Measurements from ENCODE around the gene KCNQ1.

- TF ChIP-seq CTCF (IDR thresholded peaks at IDR 0.05): no peak
- no peak for TF ChIP-seq REST (IDR thresholded peaks at IDR 0.05; ENCODE audit: low read depth, low read length)
- no peak for TF ChIP-seq NRF1 (IDR thresholded peaks at IDR 0.05; ENCODE audit: low read depth, low read length)
- no peak for TF ChIP-seq SMC3 (IDR thresholded peaks at IDR 0.05; ENCODE audit: low read depth, low read length)
Measured at GRCh38 chr11:2833716-2834502, 389.1 kb downstream of the KCNQ1 start.

All from SK-N-SH (cell line).